ENCODE data around the gene TRMU. TPM values are rescaled to one million over a fixed set of nuclear protein-coding genes. Genes with fewer than 3 reads are reported as not detected.
"Not testable (repeated sequence)": the region's sequence is repeated elsewhere in the genome, so short reads cannot be mapped to it uniquely, and the experiment has no call there.

The TRMU gene
- total RNA-seq, 1 donor: 31.1 TPM

DNA sequence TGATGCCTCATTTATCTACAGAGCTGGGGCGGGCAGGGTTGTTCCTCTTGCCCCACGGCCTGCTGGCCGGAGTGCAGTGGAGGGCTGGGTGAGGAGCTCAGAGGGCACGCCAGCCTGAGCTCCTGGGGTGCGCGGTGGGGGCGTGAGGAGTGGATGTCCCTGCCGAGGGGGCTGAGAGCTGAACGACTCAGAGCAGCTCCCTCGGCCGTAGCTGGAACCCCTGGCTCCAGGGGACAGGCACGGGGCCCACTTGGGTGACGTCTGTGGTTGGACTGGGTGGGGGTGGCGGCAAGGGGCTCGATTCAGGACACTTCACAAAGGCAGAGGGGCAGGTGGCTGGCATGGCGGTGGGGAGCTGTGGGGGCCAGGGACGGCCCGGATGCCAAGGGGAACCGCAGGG, 62.4 kb downstream of the TRMU start:
- TF ChIP-seq, protein P1, sequence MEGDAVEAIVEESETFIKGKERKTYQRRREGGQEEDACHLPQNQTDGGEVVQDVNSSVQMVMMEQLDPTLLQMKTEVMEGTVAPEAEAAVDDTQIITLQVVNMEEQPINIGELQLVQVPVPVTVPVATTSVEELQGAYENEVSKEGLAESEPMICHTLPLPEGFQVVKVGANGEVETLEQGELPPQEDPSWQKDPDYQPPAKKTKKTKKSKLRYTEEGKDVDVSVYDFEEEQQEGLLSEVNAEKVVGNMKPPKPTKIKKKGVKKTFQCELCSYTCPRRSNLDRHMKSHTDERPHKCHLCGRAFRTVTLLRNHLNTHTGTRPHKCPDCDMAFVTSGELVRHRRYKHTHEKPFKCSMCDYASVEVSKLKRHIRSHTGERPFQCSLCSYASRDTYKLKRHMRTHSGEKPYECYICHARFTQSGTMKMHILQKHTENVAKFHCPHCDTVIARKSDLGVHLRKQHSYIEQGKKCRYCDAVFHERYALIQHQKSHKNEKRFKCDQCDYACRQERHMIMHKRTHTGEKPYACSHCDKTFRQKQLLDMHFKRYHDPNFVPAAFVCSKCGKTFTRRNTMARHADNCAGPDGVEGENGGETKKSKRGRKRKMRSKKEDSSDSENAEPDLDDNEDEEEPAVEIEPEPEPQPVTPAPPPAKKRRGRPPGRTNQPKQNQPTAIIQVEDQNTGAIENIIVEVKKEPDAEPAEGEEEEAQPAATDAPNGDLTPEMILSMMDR (IDR thresholded peaks at IDR 0.05; ENCODE audit: insufficient read depth, low read depth, low read length): no peak
- no peak overlapping the region for H3K4me3 ChIP-seq (ENCODE audit: low read depth, low read length)
- no peak for DNase-seq (ENCODE audit: low read depth)

GRCh38 chr22:46399251-46400024, 63.9 kb downstream of the TRMU start:
- no peak overlapping the region for H3K4me3 ChIP-seq (ENCODE audit: low read depth, low read length)
- TF ChIP-seq, protein P1 (IDR thresholded peaks at IDR 0.05; ENCODE audit: insufficient read depth, low read depth, low read length): no peak
- no peak for DNase-seq (ENCODE audit: low read depth)

DNA sequence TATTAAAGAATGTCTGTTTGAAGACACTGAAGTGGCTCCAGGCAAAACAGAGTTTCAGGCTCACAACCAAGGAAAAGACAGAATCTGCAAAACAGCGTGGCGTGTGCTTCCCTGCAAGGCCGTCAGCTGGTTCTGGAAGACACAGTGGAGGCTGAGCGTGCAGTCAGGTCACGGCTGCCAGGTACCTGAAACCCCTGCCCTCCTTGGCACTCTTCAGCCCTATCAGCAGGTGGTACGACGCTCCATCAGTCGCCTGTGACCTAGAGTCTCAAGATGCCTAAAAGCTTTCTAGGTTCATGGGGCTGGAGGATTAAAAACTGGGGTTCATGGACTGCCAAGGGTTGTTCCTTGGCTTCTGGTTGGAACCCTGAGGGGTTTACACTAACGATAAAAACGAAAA, 65.9 kb downstream of the TRMU start:
- DNase-seq (ENCODE audit: low read depth): no peak
- H3K4me3 ChIP-seq (ENCODE audit: low read depth, low read length): no peak overlapping the region
- TF ChIP-seq, protein P1 (IDR thresholded peaks at IDR 0.05; ENCODE audit: insufficient read depth, low read depth, low read length): no peak

- TF ChIP-seq, protein P1 (IDR thresholded peaks at IDR 0.05; ENCODE audit: insufficient read depth, low read depth, low read length): no peak
- H3K4me3 ChIP-seq (ENCODE audit: low read depth, low read length): no peak overlapping the region
- no peak for DNase-seq (ENCODE audit: low read depth)
Measured at GRCh38 chr22:46402505-46402904, 67.0 kb downstream of the TRMU start.

DNA sequence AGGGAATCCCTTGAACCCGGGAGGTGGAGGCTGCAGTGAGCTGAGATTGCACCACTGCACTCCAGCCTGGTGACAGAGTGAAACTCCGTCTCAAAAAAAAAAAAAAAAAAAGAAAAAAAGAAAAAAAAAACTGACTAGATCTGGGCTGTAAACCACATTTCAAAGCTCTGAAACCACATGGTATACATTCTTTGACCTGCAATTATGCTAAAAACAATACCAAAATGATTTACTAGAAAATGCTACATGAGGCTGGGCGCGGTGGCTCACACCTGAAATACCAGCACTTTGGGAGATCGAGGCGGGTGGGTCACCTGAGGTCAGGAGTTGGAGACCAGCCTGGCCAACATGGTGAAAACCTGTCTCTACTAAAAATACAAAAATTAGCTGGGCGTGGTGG, 68.4 kb downstream of the TRMU start:
- DNase-seq (ENCODE audit: low read depth): not testable (repeated sequence)

DNA sequence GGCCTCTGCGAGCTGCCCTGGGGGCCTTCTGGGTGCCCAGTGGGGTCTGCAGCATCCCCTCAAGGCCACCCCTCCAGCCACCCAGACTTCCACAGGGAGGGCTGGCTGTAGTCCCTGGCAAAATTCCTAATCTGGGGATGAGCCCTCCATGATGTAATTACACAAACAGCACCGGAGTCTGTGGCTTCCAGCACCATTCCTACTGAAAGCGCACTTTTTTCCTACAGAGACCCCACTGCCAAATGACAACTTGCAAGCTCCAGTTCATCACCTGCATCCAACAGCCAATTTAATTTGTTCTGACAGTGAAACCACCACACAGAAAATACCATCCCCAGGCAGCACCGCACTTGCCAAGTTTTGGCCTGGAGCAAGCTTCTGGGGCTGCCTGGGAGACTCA, 70.4 kb downstream of the TRMU start:
- TF ChIP-seq, protein P1 (IDR thresholded peaks at IDR 0.05; ENCODE audit: insufficient read depth, low read depth, low read length): no peak
- DNase-seq (ENCODE audit: low read depth): no peak
- no peak overlapping the region for H3K4me3 ChIP-seq (ENCODE audit: low read depth, low read length)

More for the DNA sequence above, 68.4 kb downstream of the TRMU start:
- not testable (repeated sequence) for H3K4me3 ChIP-seq (ENCODE audit: low read depth, low read length)

DNA sequence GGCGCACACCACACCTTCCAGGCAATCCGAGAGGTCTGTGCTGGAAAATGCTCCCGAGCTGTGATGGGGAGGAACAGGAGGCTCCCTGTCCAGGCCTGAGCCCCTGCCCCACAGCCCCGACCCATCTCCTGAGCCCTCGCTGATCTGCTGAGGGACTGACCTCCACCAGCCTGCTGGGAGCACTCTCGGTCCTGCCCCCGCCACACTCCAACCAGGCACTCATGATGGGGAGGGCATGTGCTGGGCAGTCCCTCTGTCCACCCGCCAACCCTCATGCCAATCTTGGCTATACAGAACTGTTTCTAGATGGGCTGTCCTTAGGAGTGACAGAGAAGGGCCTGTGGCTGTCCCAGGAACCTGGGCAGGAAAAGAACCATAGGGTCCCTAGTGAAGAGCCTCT, 70.8 kb downstream of the TRMU start:
- TF ChIP-seq, protein P1 (IDR thresholded peaks at IDR 0.05; ENCODE audit: insufficient read depth, low read depth, low read length): no peak
- no peak for DNase-seq (ENCODE audit: low read depth)

More for the DNA sequence above, 70.8 kb downstream of the TRMU start:
- no peak overlapping the region for H3K4me3 ChIP-seq (ENCODE audit: low read depth, low read length)
